Left ventricle myocardium inferior (tissue), 1 donor: ENCODE data around the gene TSR1. TPM values are rescaled to one million over a fixed set of nuclear protein-coding genes. Genes with fewer than 3 reads are reported as not detected.

Experiments
- DNase-seq: peaks from one replicate; pipeline ENCODE4 v3.0.0-alpha.2; 2020
- H3K27ac ChIP-seq: fragments of 200-600 bp; replicated peaks from 2 replicates; pipeline ENCODE4 v1.8.0; 2021
- H3K27me3 ChIP-seq: fragments of 200-600 bp; 2 replicates; pipeline ENCODE4 v1.8.0; 2021; ENCODE audit warnings: low read depth
- H3K36me3 ChIP-seq: fragments of 200-600 bp; 2 replicates; pipeline ENCODE4 v1.8.0; 2021
- H3K4me1 ChIP-seq: fragments of 200-600 bp; 2 replicates; pipeline ENCODE4 v1.8.0; 2021
- H3K4me3 ChIP-seq: fragments of 200-600 bp; 2 replicates; pipeline ENCODE4 v1.8.0; 2021; ENCODE audit warnings: mild to moderate bottlenecking, moderate library complexity
- H3K9me3 ChIP-seq: fragments of 200-600 bp; replicated peaks from 2 replicates; pipeline ENCODE4 v1.8.0; 2021
- intact Hi-C: fragments of 100-400 bp; cut with micrococcal nuclease; formaldehyde crosslinking; loops from one replicate; pipeline ENCODE4 v1.11.0; 2022
- total RNA-seq: library from RNA; stranded (reverse); fragmentation: NEBNext Ultra II Directional; extraction: Animal tissue kit (Norgen Biotek cat#: 25700); gene quantifications from one replicate; pipeline ENCODE4 v1.2.1, GENCODE V29; 2021
- TF ChIP-seq, protein P1 (sequence below): fragments of 200-600 bp; IDR thresholded peaks from 2 replicates; pipeline ENCODE4 v1.8.0; 2021; ENCODE audit warnings: antibody characterized with exemption, mild to moderate bottlenecking, borderline replicate concordance
- donor health status: DM: no; HTN: yes; CAD: no; lungs with severe emphysema.

TSR1 gene
- total RNA-seq, 1 donor from 2014 or later = 19.0 TPM

DNA sequence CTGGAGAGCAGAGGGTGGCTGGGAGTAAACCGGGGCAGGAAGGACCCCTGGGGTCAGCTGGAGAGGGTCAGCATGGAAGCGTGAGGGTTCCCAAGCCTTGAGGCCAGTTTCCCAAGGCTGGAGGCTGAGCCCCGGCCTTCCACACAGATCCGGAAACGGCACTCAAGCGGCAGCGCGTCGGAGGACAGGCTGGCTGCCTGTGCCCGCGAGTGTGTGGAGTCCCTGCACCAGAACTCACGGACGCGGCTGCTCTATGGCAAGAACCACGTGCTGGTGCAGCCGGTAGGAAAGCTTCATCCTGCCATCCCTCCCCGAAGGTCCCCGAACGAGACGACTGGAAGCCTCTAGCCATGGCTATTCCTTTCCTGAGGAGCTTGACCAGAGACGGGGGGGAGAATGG, 27.1 kb upstream of the TSR1 start:
- H3K4me3 ChIP-seq = no peak overlapping the region
- H3K9me3 ChIP-seq = no peaks in the 10 kb centered on the region
- intact Hi-C loops = no loop called here
- peaks cover 49% of the 10 kb centered on the region for H3K4me1 ChIP-seq
- H3K27ac ChIP-seq = no peak overlapping the region
- H3K36me3 ChIP-seq = peaks cover 26% of the 10 kb centered on the region
- TF ChIP-seq, protein P1, sequence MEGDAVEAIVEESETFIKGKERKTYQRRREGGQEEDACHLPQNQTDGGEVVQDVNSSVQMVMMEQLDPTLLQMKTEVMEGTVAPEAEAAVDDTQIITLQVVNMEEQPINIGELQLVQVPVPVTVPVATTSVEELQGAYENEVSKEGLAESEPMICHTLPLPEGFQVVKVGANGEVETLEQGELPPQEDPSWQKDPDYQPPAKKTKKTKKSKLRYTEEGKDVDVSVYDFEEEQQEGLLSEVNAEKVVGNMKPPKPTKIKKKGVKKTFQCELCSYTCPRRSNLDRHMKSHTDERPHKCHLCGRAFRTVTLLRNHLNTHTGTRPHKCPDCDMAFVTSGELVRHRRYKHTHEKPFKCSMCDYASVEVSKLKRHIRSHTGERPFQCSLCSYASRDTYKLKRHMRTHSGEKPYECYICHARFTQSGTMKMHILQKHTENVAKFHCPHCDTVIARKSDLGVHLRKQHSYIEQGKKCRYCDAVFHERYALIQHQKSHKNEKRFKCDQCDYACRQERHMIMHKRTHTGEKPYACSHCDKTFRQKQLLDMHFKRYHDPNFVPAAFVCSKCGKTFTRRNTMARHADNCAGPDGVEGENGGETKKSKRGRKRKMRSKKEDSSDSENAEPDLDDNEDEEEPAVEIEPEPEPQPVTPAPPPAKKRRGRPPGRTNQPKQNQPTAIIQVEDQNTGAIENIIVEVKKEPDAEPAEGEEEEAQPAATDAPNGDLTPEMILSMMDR = no peak
- no peak for DNase-seq
- no peaks in the 10 kb centered on the region for H3K27me3 ChIP-seq

DNA sequence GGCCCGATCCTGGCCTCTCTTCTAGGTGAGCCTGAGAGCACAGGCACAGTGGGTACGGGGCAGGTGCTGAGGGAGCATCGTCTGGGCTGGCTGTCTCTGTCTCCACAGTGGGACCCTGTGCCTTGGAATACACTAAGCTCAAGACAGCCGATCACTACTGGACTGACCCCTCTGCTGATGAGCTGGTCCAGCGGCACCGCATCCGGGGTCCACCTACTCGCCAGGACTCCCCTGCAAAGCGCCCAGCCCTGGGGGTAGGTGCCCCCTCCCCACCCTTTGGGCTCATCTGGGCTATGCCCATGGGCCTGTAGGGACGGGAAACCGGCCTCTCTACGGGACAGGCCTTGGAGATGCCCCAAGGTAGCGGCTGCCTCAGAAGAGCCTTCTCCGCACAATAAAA, 26.6 kb upstream of the TSR1 start:
- peaks cover 26% of the 10 kb centered on the region for H3K36me3 ChIP-seq
- peaks cover 45% of the 10 kb centered on the region for H3K4me1 ChIP-seq
- no peaks in the 10 kb centered on the region for H3K27me3 ChIP-seq
- no peak for DNase-seq
- intact Hi-C loops = no loop called here
- no peaks in the 10 kb centered on the region for H3K9me3 ChIP-seq
- H3K4me3 ChIP-seq = no peak overlapping the region
- H3K27ac ChIP-seq = no peak overlapping the region
- TF ChIP-seq, protein P1 = no peak

DNA sequence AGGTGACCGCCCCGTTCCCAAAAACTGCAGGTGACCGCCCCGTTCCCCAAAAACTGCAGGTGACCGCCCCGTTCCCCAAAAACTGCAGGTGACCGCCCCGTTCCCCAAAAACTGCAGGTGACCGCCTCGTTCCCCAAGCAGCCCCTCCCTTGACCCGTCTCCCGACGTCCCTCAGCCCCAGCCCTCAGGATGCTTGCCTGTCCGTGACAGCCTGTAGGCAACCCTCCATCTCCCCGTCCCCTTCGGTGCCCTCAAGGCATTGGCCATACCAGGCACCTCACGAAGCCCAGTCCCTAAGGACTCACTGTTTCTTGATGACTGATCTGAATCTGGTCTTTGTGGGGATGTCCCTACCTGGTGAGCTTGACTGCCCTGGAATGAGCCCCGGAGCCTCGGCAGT, 26.2 kb upstream of the TSR1 start:
- intact Hi-C loops = no loop called here
- TF ChIP-seq, protein P1 = no peak
- no peak overlapping the region for H3K27ac ChIP-seq
- DNase-seq = no peak
- peaks cover 26% of the 10 kb centered on the region for H3K36me3 ChIP-seq
- peaks cover 40% of the 10 kb centered on the region for H3K4me1 ChIP-seq
- H3K4me3 ChIP-seq = no peak overlapping the region
- no peaks in the 10 kb centered on the region for H3K9me3 ChIP-seq
- no peaks in the 10 kb centered on the region for H3K27me3 ChIP-seq

DNA sequence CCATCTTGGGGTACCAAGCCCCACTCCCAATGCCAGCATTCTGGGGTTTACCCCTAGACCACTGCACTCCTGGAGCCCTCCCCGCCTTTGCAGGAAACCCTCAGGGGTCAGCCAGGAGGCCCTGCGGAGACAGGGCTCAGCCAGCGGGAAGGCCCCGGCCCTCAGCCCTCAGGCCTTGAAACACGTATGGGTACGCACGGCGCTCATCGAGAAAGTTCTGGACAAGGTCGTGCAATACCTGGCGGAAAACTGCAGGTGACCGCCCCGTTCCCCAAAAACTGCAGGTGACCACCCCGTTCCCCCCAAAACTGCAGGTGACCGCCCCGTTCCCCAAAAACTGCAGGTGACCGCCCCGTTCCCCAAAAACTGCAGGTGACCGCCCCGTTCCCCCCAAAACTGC, 25.8 kb upstream of the TSR1 start:
- intact Hi-C loops = no loop called here
- Histone ChIP-seq H3K4me1 (peaks cover 37% of the 10 kb centered on the region), H3K36me3 (peaks cover 22% of the 10 kb centered on the region), H3K4me3 (no peak overlapping the region), H3K27ac (no peak overlapping the region), H3K27me3 (no peaks in the 10 kb centered on the region), H3K9me3 (no peaks in the 10 kb centered on the region)
- DNase-seq = no peak
- TF ChIP-seq, protein P1 = no peak

DNA sequence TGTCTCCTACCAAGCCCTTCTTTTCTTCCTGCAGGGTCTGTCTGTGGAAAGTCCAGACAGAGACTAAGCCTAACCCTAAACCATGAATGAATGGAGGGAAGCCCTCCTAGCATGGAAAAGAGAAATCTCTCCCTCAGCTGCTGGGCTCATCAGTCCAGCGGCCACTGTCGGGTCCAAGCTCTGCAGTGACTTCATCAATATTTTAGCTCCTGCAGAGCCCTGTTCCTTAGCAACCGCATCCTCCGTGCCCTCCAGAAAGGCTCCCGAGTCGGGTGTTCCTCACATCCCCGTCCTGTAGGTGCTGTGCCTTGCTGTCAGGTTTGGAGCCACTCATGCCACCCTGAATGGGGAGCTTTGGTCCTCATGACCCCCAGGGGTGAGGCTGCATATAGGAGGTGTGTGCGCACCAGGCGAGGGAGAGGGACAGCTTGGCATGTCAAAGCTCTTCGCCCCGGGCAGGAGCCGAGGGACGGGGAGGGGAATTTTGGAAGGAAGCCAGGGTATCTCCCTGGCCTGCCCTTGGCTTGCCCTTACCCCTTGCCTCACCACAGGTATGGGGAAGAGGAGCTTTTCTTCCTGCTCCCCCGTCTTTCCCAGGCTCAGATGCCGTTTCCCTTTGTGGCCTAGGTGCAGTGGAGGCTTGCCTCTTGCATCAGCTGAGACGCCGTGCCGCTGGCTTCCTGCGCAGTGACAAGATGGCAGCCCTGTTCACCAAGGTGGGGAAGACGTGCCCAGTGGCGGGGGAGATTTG, 24.9 kb upstream of the TSR1 start:
- intact Hi-C loops = no loop called here
- Histone ChIP-seq H3K27ac (no peak overlapping the region), H3K4me3 (no peak overlapping the region), H3K36me3 (peaks cover 20% of the 10 kb centered on the region), H3K4me1 (peaks cover 34% of the 10 kb centered on the region), H3K9me3 (no peaks in the 10 kb centered on the region), H3K27me3 (no peaks in the 10 kb centered on the region)
- DNase-seq = no peak
- TF ChIP-seq, protein P1 = no peak
